K562 (cell line): ENCODE data around the gene DGCR6L. TPM values are rescaled to one million over a fixed set of nuclear protein-coding genes. Genes with fewer than 3 reads are reported as not detected.
A peak's percentile ranks its signal among the peaks of the same experiment; 100 is the strongest.
"Not testable (repeated sequence)": the region's sequence is repeated elsewhere in the genome, so short reads cannot be mapped to it uniquely, and the experiment has no call there.

ENCODE experiments used
- ATAC-seq: fragments of 200-7000 bp; cut with Tn5 transposase; 3 replicates; pipeline ENCODE4 v1.9.1; 2020; ENCODE audit warnings: moderate library complexity
- BruUV-seq: library from RNA; stranded (reverse); fragments of 400-500 nt; replicated peaks from 2 replicates; lab custom pipeline; 2021; lab: Mats Ljungman, UMichigan
- CTCF ChIA-PET: fragments of 300-600 bp; formaldehyde crosslinking; extraction: SDS; loops from one replicate; lab custom pipeline; 2021; ENCODE audit warnings: low intra/inter-chr PET ratio; lab: Yijun Ruan, JAX
- POLR2A ChIA-PET: fragments of 300-600, 350-650 bp; sonication (Branson Sonifier 250); formaldehyde crosslinking; extraction: SDS; loops from one replicate; lab custom pipeline; 2021; ENCODE audit warnings: antibody characterized with exemption, inconsistent platforms; lab: Yijun Ruan, JAX
- DNase-seq, 4 experiments: peaks; one replicate each; pipeline versions ENCODE4 v3.0.0 to v3.0.0-alpha.2; 2011 to 2018; ENCODE audit warnings: low spot score in 3 of 4, mixed read lengths in 3 of 4; ENCODE audit errors: extremely low read depth in 1 of 4
- FAIRE-seq: peaks from 2 replicates; lab custom pipeline; 2011; peaks lifted over from hg19 to GRCh38; lab: Jason Lieb, UNC
- H2AFZ ChIP-seq: 2 replicates; pipeline ENCODE4 v1.6.0; 2011; ENCODE audit warnings: low read depth, low read length, control low read depth, inconsistent platforms
- H3K27ac ChIP-seq: fragments of 200-600 bp; 3 replicates; pipeline ENCODE4 v1.8.0; 2011; ENCODE audit warnings: low read depth, mild to moderate bottlenecking, control low read depth, inconsistent platforms, low read length, moderate library complexity, mixed read lengths; ENCODE audit errors: extremely low read depth
- H3K27me3 ChIP-seq, 2 experiments: fragments of 300-600 bp in 1 of 2; 2 replicates in 1 of 2; 3 replicates in 1 of 2; pipeline versions ENCODE4 v1.6.0 to v1.8.0; 2011; ENCODE audit warnings: inconsistent platforms in 2 of 2, low read length in 2 of 2, mild to moderate bottlenecking in 1 of 2, mixed read lengths in 1 of 2, moderate library complexity in 1 of 2; ENCODE audit not compliant: control insufficient read depth in 2 of 2, insufficient read depth in 2 of 2
- H3K36me3 ChIP-seq: fragments of 300-600 bp; 3 replicates; pipeline ENCODE4 v1.8.0; 2011; ENCODE audit warnings: mild to moderate bottlenecking, low read length, inconsistent platforms; ENCODE audit not compliant: control insufficient read depth, insufficient read depth
- H3K4me1 ChIP-seq, 2 experiments: fragments of 200-600 bp in 1 of 2; replicated peaks in 1 of 2; 2 replicates in 1 of 2; 3 replicates in 1 of 2; pipeline versions ENCODE4 v1.5.1 to v1.8.0; 2011; ENCODE audit warnings: inconsistent platforms in 2 of 2, low read length in 2 of 2, mild to moderate bottlenecking in 1 of 2, mixed read lengths in 1 of 2, moderate library complexity in 1 of 2; ENCODE audit not compliant: control insufficient read depth in 2 of 2, insufficient read depth in 2 of 2
- H3K4me2 ChIP-seq: 2 replicates; pipeline ENCODE4 v1.6.1; 2011; ENCODE audit warnings: low read length, control low read depth, inconsistent platforms, mixed read lengths; ENCODE audit not compliant: insufficient read depth
- H3K4me3 ChIP-seq: fragments of 200-600 bp; sonication (generic), shearing (Covaris generic); 2 replicates; pipeline ENCODE4 v1.5.1; 2016; ENCODE audit warnings: control low read depth, inconsistent platforms
- H3K79me2 ChIP-seq: fragments of 200-600 bp; 3 replicates; pipeline ENCODE4 v1.8.0; 2011; ENCODE audit warnings: low read length, inconsistent platforms; ENCODE audit not compliant: control insufficient read depth, insufficient read depth
- H3K9ac ChIP-seq, 2 experiments: 2 replicates each; pipeline versions ENCODE4 v1.6.0 to v1.6.1; 2011; ENCODE audit warnings: low read depth in 2 of 2, low read length in 2 of 2, control low read depth in 1 of 2, inconsistent platforms in 1 of 2, mild to moderate bottlenecking in 1 of 2, mixed read lengths in 1 of 2; ENCODE audit not compliant: insufficient read depth in 1 of 2
- H3K9me1 ChIP-seq: one replicate; pipeline ENCODE4 v1.6.0; 2011; ENCODE audit warnings: inconsistent platforms, mild to moderate bottlenecking, low read length, moderate library complexity; ENCODE audit not compliant: control insufficient read depth, insufficient read depth
- H3K9me3 ChIP-seq: replicated peaks from 2 replicates; pipeline ENCODE4 v1.5.1; 2011; ENCODE audit warnings: low read depth, low read length, inconsistent platforms; ENCODE audit not compliant: control insufficient read depth, insufficient read depth
- H4K20me1 ChIP-seq: replicated peaks from 2 replicates; pipeline ENCODE4 v1.6.1; 2011; ENCODE audit warnings: low read length, inconsistent platforms, mixed read lengths; ENCODE audit not compliant: control insufficient read depth, insufficient read depth
- CEBPB ChIP-seq: fragments of 450-650 bp; IDR thresholded peaks from 2 replicates; pipeline ENCODE4 v1.6.1; 2016; ENCODE audit warnings: missing genetic modification characterization, missing compliant biosample characterization
- NFIC ChIP-seq: fragments of 450-650 bp; IDR thresholded peaks from 2 replicates; pipeline ENCODE4 v1.6.1; 2017; ENCODE audit warnings: mild to moderate bottlenecking, inconsistent platforms
- WGBS: fragments of 100-300 bp; shearing (Covaris generic); methylation state at CpG from one replicate; pipeline ENCODE4 v1.1.6; 2016; ENCODE audit warnings: low coverage, mixed read lengths; ENCODE audit not compliant: insufficient coverage; ENCODE audit errors: missing lambda C conversion rate; 5-methylcytosine and 5-hydroxymethylcytosine counted together
- in situ Hi-C: fragments of 300-500 bp; cut with MboI; formaldehyde crosslinking; loops from 4 replicates; pipeline ENCODE4 v1.15.0; 2018; ENCODE audit warnings: inconsistent platforms, mixed read lengths
- intact Hi-C: fragments of 100-400 bp; cut with micrococcal nuclease; formaldehyde crosslinking; loops from 2 replicates; pipeline ENCODE4 v1.14.2; 2022
- polyA plus RNA-seq, 8 experiments: library from polyadenylated mRNA; depleted of rRNA in 4 of 8; stranded (reverse) in 5 of 8; unstranded in 3 of 8; fragments of >200 nt; fragmentation: Nextera tagmentation in 2 of 8; fragmentation: Illumina TruSeq in 1 of 8; extraction: Ambion mirVana in 2 of 8; extraction: Trizol in 1 of 8; gene quantifications; 2 replicates each; pipeline versions ENCODE4 v1.2.1 to v1.2.3, GENCODE V29; 2011 to 2014; ENCODE audit warnings: inconsistent platforms in 1 of 8, missing spikeins in 1 of 8
- total RNA-seq, 7 experiments: library from RNA; depleted of rRNA in 6 of 7; stranded (reverse); fragments of >200 nt in 6 of 7; fragmentation: Illumina TruSeq in 2 of 7; extraction: Trizol in 2 of 7; gene quantifications; 2 replicates each; pipeline versions ENCODE4 v1.2.1 to v1.2.3, GENCODE V29; 2011 to 2021; ENCODE audit warnings: low replicate concordance in 1 of 7

The DGCR6L gene
- total and polyA plus RNA-seq, 9 of the 15 experiments (the other 6 are each of a cell fraction or from before 2014, with no cell fraction given) = 3.6 to 151 (median 51.0) TPM

GRCh38 chr22:20352536-20352935, 32.7 kb upstream of the DGCR6L start:
- H2AFZ ChIP-seq, H3K27ac ChIP-seq, H3K36me3 ChIP-seq, H3K79me2 ChIP-seq, CTCF ChIA-PET, FAIRE-seq, H3K4me2 ChIP-seq, H3K9me1 ChIP-seq, ATAC-seq, H4K20me1 ChIP-seq, BruUV-seq, intact Hi-C loops, H3K9ac ChIP-seq, H3K4me3 ChIP-seq, H3K27me3 ChIP-seq, in situ Hi-C loops, POLR2A ChIA-PET: not testable (repeated sequence)
- WGBS = under 1% methylated on average over 5 of the region's 6 CpGs
- peak; percentile 44; the same call in 1 of the 2 replicates for TF ChIP-seq CEBPB (tag)
- DNase-seq = peak in 1 of 4 experiments; percentile 1
- H3K9me3 ChIP-seq = peaks cover 10% of the 10 kb centered on the region
- H3K4me1 ChIP-seq = peaks cover 0 to 11% of the 10 kb centered on the region in 2 experiments; a peak in 1 of 5 replicates

GRCh38 chr22:20346553-20346952, 26.7 kb upstream of the DGCR6L start:
- intact Hi-C loops, H3K27ac ChIP-seq, H3K4me2 ChIP-seq, H3K79me2 ChIP-seq, H2AFZ ChIP-seq, H3K27me3 ChIP-seq, H3K9ac ChIP-seq, FAIRE-seq, H3K9me1 ChIP-seq, ATAC-seq, H3K36me3 ChIP-seq, DNase-seq, H3K4me3 ChIP-seq, H3K4me1 ChIP-seq, CTCF ChIA-PET, H4K20me1 ChIP-seq, POLR2A ChIA-PET, H3K9me3 ChIP-seq, BruUV-seq: not testable (repeated sequence)
- in situ Hi-C loops = loop anchor here (10.0 to 25.0 kb wide), 3 partner anchors 48 to 1316 kb away; partner anchors contain the start of genes PPIL2 and ZNF74
- WGBS = 5% methylated on average over 3 of the region's 7 CpGs
- peak; percentile 68 for TF ChIP-seq NFIC
